Measurements from ENCODE around the gene FCSK.

GRCh38 chr16:70467608-70468007 is 13.2 kb downstream of the FCSK start:
- TF ChIP-seq CTCF (IDR thresholded peaks at IDR 0.05) (no peak), POLR2A (IDR thresholded peaks at IDR 0.05) (no peak)
